DND-41 (cell line): Measurements from ENCODE around the gene ZSCAN23.

Source experiments
- ATAC-seq: fragments of 200-7000 bp; cut with Tn5 transposase; 3 replicates; pipeline ENCODE4 v1.9.1; 2021; ENCODE audit warnings: low read depth; ENCODE audit not compliant: insufficient read depth
- DNase-seq: peaks from one replicate; pipeline ENCODE4 v3.0.0-alpha.2; 2020
- H2AFZ ChIP-seq: 2 replicates; pipeline ENCODE4 v1.6.0; 2012; ENCODE audit warnings: low read depth, low read length
- H3K27ac ChIP-seq: 2 replicates; pipeline ENCODE4 v1.5.1; 2012; ENCODE audit warnings: low read length, inconsistent platforms
- H3K27me3 ChIP-seq: fragments of 200-600 bp; sonication (generic); 2 replicates; pipeline ENCODE4 v1.6.0; 2012; ENCODE audit warnings: low read length, mild to moderate bottlenecking, inconsistent platforms; ENCODE audit not compliant: insufficient read depth, poor library complexity
- H3K36me3 ChIP-seq: 2 replicates; pipeline ENCODE4 v1.5.1; 2012; ENCODE audit warnings: low read length, inconsistent platforms; ENCODE audit not compliant: insufficient read depth
- H3K4me1 ChIP-seq: 2 replicates; pipeline ENCODE4 v1.5.1; 2012; ENCODE audit warnings: mild to moderate bottlenecking, low read length; ENCODE audit not compliant: insufficient read depth
- H3K4me2 ChIP-seq: 2 replicates; pipeline ENCODE4 v1.6.0; 2012; ENCODE audit warnings: mild to moderate bottlenecking, moderate library complexity, low read length, inconsistent platforms; ENCODE audit not compliant: insufficient read depth
- H3K4me3 ChIP-seq, 2 experiments: fragments of 200-600 bp in 1 of 2; shearing (Covaris generic) in 1 of 2; 2 replicates each; pipeline ENCODE4 v1.5.1; 2012 to 2016; ENCODE audit warnings: inconsistent platforms in 2 of 2, low read length in 2 of 2, mild to moderate bottlenecking in 2 of 2, low read depth in 1 of 2, moderate library complexity in 1 of 2
- H3K79me2 ChIP-seq: 2 replicates; pipeline ENCODE4 v1.6.0; 2012; ENCODE audit warnings: low read length, inconsistent platforms; ENCODE audit not compliant: insufficient read depth
- H3K9ac ChIP-seq: 2 replicates; pipeline ENCODE4 v1.6.0; 2012; ENCODE audit warnings: low read depth, mild to moderate bottlenecking, inconsistent platforms, low read length, moderate library complexity
- H3K9me3 ChIP-seq: 2 replicates; pipeline ENCODE4 v1.5.1; 2012; ENCODE audit warnings: low read length, moderate library complexity, mild to moderate bottlenecking, inconsistent platforms; ENCODE audit not compliant: insufficient read depth, severe bottlenecking
- H4K20me1 ChIP-seq: 2 replicates; pipeline ENCODE4 v1.6.0; 2012; ENCODE audit warnings: low read length; ENCODE audit not compliant: insufficient read depth
- EZH2 ChIP-seq: IDR thresholded peaks from 3 replicates; pipeline ENCODE4 v1.6.1; 2012; ENCODE audit warnings: borderline replicate concordance, low read depth, mild to moderate bottlenecking, moderate library complexity, low read length, inconsistent platforms; ENCODE audit not compliant: severe bottlenecking
- TF ChIP-seq, protein P1 (sequence below): IDR thresholded peaks from 2 replicates; pipeline ENCODE4 v1.5.1; 2012; ENCODE audit warnings: borderline replicate concordance, low read length, moderate library complexity, mild to moderate bottlenecking; ENCODE audit not compliant: poor library complexity, severe bottlenecking; ENCODE audit errors: extremely low read depth

The ZSCAN23 gene

DNA sequence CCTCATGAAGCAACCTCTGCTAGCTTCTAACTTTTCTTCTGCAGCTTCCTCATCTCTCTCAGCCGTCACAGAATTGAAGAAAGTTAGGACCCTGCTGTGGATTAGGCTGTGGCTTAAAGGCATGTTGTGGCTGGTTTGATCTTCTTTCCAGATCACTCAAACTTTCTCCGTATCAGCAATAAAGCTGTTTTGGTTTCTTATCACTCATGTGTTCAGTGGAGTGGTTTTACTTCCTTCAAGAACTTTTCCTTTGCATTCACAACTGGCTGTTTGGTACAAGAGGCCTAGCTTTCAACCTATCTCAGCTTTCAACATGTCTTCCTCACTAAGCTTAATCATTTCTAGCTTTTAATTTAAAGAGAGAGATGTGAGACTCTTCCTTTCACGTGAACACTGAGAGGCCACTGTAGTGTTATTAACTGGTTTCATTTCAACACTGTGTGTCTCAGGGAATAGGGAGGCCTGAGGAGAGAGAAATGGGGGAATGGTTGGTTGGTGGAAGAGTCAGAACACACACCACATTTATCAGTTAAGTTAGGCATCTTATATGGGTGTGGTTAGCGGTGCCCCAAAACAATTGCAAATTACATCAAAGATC, 17.2 kb downstream of the ZSCAN23 start:
- no peaks in the 10 kb centered on the region for H3K36me3 ChIP-seq
- DNase-seq (no peak), ATAC-seq (peak; percentile 31; the same call in 2 of the 3 replicates)
- no peaks in the 10 kb centered on the region for H3K79me2 ChIP-seq
- no peak overlapping the region for H2AFZ ChIP-seq
- H3K4me3 ChIP-seq: no peak overlapping the region
- no peak overlapping the region for H3K9ac ChIP-seq
- H3K9me3 ChIP-seq: no peaks in the 10 kb centered on the region
- TF ChIP-seq, protein P1, sequence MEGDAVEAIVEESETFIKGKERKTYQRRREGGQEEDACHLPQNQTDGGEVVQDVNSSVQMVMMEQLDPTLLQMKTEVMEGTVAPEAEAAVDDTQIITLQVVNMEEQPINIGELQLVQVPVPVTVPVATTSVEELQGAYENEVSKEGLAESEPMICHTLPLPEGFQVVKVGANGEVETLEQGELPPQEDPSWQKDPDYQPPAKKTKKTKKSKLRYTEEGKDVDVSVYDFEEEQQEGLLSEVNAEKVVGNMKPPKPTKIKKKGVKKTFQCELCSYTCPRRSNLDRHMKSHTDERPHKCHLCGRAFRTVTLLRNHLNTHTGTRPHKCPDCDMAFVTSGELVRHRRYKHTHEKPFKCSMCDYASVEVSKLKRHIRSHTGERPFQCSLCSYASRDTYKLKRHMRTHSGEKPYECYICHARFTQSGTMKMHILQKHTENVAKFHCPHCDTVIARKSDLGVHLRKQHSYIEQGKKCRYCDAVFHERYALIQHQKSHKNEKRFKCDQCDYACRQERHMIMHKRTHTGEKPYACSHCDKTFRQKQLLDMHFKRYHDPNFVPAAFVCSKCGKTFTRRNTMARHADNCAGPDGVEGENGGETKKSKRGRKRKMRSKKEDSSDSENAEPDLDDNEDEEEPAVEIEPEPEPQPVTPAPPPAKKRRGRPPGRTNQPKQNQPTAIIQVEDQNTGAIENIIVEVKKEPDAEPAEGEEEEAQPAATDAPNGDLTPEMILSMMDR: no peak
- TF ChIP-seq EZH2: no peak
- H3K27me3 ChIP-seq: no peaks in the 10 kb centered on the region
- H3K4me2 ChIP-seq: no peak overlapping the region
- no peaks in the 10 kb centered on the region for H4K20me1 ChIP-seq
- no peak overlapping the region for H3K27ac ChIP-seq
- H3K4me1 ChIP-seq: no peaks in the 10 kb centered on the region

DNA sequence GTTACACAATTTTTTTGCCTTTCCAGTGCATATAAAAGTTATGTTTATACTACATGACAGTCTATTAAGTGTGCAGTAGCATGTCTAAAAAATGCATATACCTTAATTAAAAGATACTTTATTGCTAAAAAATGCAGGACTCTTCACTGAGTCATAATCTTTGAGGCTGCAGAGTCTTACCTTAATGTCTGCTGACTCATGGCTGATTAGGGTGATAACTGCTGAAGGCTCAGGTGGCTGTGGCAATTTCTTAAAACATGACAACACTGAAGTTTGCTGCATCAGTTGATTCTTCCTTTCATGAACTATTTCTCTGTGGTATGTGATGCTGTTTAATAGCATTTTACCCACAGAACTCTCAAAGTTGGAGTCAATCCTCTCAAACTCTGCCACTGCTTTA, 19.1 kb downstream of the ZSCAN23 start:
- H3K27me3 ChIP-seq: no peaks in the 10 kb centered on the region

DNA sequence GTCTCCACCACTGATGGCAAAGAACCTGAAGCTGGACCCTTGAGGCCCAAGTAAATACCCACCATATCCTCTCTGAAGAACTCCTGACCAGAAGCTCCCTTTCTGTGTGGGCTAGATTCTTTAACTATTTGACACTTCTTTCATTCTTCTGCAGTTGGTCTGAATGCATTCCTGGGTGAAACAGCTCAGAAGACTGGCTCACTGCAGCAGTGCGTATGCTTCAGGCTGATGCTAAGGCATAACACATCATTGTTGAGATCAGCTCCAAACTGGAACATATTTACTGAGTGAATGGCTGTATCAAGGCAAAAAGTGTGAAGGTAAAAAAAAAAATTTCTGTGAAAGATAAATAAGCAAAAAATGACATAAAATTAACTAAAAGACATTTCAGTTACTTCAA, 19.7 kb downstream of the ZSCAN23 start:
- DNase-seq (no peak), ATAC-seq (no peak)
- H3K27ac ChIP-seq: no peak overlapping the region
- H3K9ac ChIP-seq: no peak overlapping the region
- H3K4me3 ChIP-seq: no peak overlapping the region
- H3K4me1 ChIP-seq: no peaks in the 10 kb centered on the region
- no peak for TF ChIP-seq EZH2
- TF ChIP-seq, protein P1: no peak
- H3K36me3 ChIP-seq: no peaks in the 10 kb centered on the region
- H3K9me3 ChIP-seq: no peaks in the 10 kb centered on the region
- no peaks in the 10 kb centered on the region for H4K20me1 ChIP-seq
- no peak overlapping the region for H2AFZ ChIP-seq
- no peak overlapping the region for H3K4me2 ChIP-seq
- no peaks in the 10 kb centered on the region for H3K27me3 ChIP-seq
- H3K79me2 ChIP-seq: no peaks in the 10 kb centered on the region

More for the DNA sequence above, 19.1 kb downstream of the ZSCAN23 start:
- TF ChIP-seq, protein P1: no peak
- TF ChIP-seq EZH2: no peak
- ATAC-seq: no peak
- Histone ChIP-seq H3K27ac (no peak overlapping the region), H4K20me1 (no peaks in the 10 kb centered on the region), H3K79me2 (no peaks in the 10 kb centered on the region), H3K9ac (no peak overlapping the region), H3K36me3 (no peaks in the 10 kb centered on the region), H3K9me3 (no peaks in the 10 kb centered on the region), H3K4me3 (no peak overlapping the region), H2AFZ (no peak overlapping the region), H3K4me1 (no peaks in the 10 kb centered on the region), H3K4me2 (no peak overlapping the region)
- DNase-seq: no peak
